A549 (cell line): ENCODE measurements around the gene PTPRN2. TPM values are rescaled to one million over a fixed set of nuclear protein-coding genes. Genes with fewer than 3 reads are reported as not detected.

Source experiments
- ATAC-seq, 2 experiments: fragments of 200-7000 bp in 1 of 2; fragments of >200 bp in 1 of 2; cut with Nextera tagmentation in 1 of 2; cut with Tn5 transposase in 1 of 2; 3 replicates each; pipeline versions ENCODE4 v1.8.0 to v1.9.1; 2018 to 2020; ENCODE audit warnings: mild to moderate bottlenecking in 1 of 2, moderate library complexity in 1 of 2
- CTCF ChIA-PET: fragments of 300-600 bp; sonication (Branson Sonifier 250); formaldehyde crosslinking; extraction: SDS; loops from one replicate; lab custom pipeline; 2021; ENCODE audit warnings: antibody characterized with exemption, inconsistent platforms; lab: Yijun Ruan, JAX
- POLR2A ChIA-PET: fragments of 350-600 bp; formaldehyde crosslinking; extraction: SDS; loops from one replicate; lab custom pipeline; 2021; ENCODE audit warnings: antibody characterized with exemption, inconsistent platforms; lab: Yijun Ruan, JAX
- DNase-seq, 2 experiments: peaks; one replicate each; pipeline versions ENCODE4 v3.0.0 to v3.0.0-alpha.2; 2011 to 2016; ENCODE audit warnings: low read depth in 1 of 2, low spot score in 1 of 2
- FAIRE-seq: peaks from 2 replicates; lab custom pipeline; 2011; peaks lifted over from hg19 to GRCh38; lab: Jason Lieb, UNC
- H3K27ac ChIP-seq, 2 experiments: fragments of >200 bp; sonication (Bioruptor Twin); formaldehyde crosslinking; 3 replicates each; pipeline ENCODE4 v1.5.1; 2016 to 2017
- H3K4me1 ChIP-seq: fragments of >200 bp; sonication (Bioruptor Twin); formaldehyde crosslinking; 3 replicates; pipeline ENCODE4 v1.6.1; 2016
- H3K4me2 ChIP-seq: fragments of >200 bp; sonication (Bioruptor Twin); formaldehyde crosslinking; 3 replicates; pipeline ENCODE4 v1.6.1; 2016
- H3K4me3 ChIP-seq: fragments of >200 bp; sonication (Bioruptor Twin); formaldehyde crosslinking; 3 replicates; pipeline ENCODE4 v1.5.1; 2016
- H3K9me3 ChIP-seq: fragments of >200 bp; sonication (Bioruptor Twin); formaldehyde crosslinking; 3 replicates; pipeline ENCODE4 v1.6.1; 2016
- CHD2 ChIP-seq: fragments of 150-350 bp; IDR thresholded peaks from 2 replicates; pipeline ENCODE4 v1.6.1; 2014; ENCODE audit warnings: low read length; ENCODE audit not compliant: partially characterized antibody
- EHF ChIP-seq: fragments of 250-450 bp; sonication (Bioruptor Pico); IDR thresholded peaks from 2 replicates; pipeline ENCODE4 v1.5.0; 2020; ENCODE audit warnings: mild to moderate bottlenecking
- GATA3 ChIP-seq: IDR thresholded peaks from 2 replicates; pipeline ENCODE4 v1.6.1; 2012; ENCODE audit warnings: borderline replicate concordance
- HDAC2 ChIP-seq: fragments of 200-600 bp; sonication (generic); IDR thresholded peaks from 2 replicates; pipeline ENCODE4 v1.6.1; 2016
- HEYL ChIP-seq: fragments of 250-450 bp; sonication (Bioruptor Pico); IDR thresholded peaks from 2 replicates; pipeline ENCODE4 v1.8.0; 2021; ENCODE audit warnings: mild to moderate bottlenecking, moderate library complexity
- HOXA7 ChIP-seq: fragments of 250-450 bp; sonication (Bioruptor Pico); IDR thresholded peaks from 2 replicates; pipeline ENCODE4 v1.5.0; 2020; ENCODE audit warnings: mild to moderate bottlenecking, moderate library complexity
- HOXB13 ChIP-seq: fragments of 250-450 bp; sonication (Bioruptor Pico); IDR thresholded peaks from 2 replicates; pipeline ENCODE4 v1.5.0; 2020; ENCODE audit warnings: low read depth, mild to moderate bottlenecking, moderate library complexity
- HOXB5 ChIP-seq: fragments of 250-450 bp; sonication (Bioruptor Pico); IDR thresholded peaks from 2 replicates; pipeline ENCODE4 v1.5.0; 2020; ENCODE audit warnings: mild to moderate bottlenecking, moderate library complexity
- KDM1A ChIP-seq: fragments of 200-600 bp; sonication (generic); IDR thresholded peaks from 2 replicates; pipeline ENCODE4 v1.6.1; 2016; ENCODE audit warnings: low read depth, mild to moderate bottlenecking
- MAFK ChIP-seq: fragments of 450-650 bp; IDR thresholded peaks from 2 replicates; pipeline ENCODE4 v1.6.1; 2014; ENCODE audit not compliant: partially characterized antibody
- MAX ChIP-seq: IDR thresholded peaks from 2 replicates; pipeline ENCODE4 v1.6.1; 2012
- NFE2L2 ChIP-seq: fragments of 150-350 bp; conservative IDR thresholded peaks from 2 replicates; pipeline ENCODE4 v1.6.1; 2014; ENCODE audit warnings: low read length
- NR3C1 ChIP-seq: fragments of >200 bp; sonication (Bioruptor Twin); formaldehyde crosslinking; IDR thresholded peaks from 3 replicates; pipeline ENCODE4 v1.6.1; 2017
- RARB ChIP-seq: fragments of 250-450 bp; sonication (Bioruptor Pico); IDR thresholded peaks from 2 replicates; pipeline ENCODE4 v1.8.0; 2021; ENCODE audit warnings: mild to moderate bottlenecking, moderate library complexity
- REST ChIP-seq: fragments of 200-600 bp; sonication (generic); IDR thresholded peaks from 2 replicates; pipeline ENCODE4 v1.6.1; 2016; ENCODE audit warnings: antibody characterized with exemption, mild to moderate bottlenecking, moderate library complexity
- RFX5 ChIP-seq: fragments of 450-650 bp; IDR thresholded peaks from 2 replicates; pipeline ENCODE4 v1.7.1; 2014; ENCODE audit warnings: antibody characterized with exemption, mild to moderate bottlenecking, moderate library complexity
- RNF2 ChIP-seq: fragments of 200-600 bp; sonication (generic); IDR thresholded peaks from 2 replicates; pipeline ENCODE4 v1.6.1; 2016; ENCODE audit warnings: low read depth, mild to moderate bottlenecking, antibody characterized with exemption, moderate library complexity, borderline replicate concordance
- TP53 ChIP-seq: fragments of 250-450 bp; sonication (Bioruptor Pico); IDR thresholded peaks from 2 replicates; pipeline ENCODE4 v1.5.0; 2021; ENCODE audit warnings: mild to moderate bottlenecking, moderate library complexity
- ZFP36 ChIP-seq: fragments of 450-650 bp; IDR thresholded peaks from 2 replicates; pipeline ENCODE4 v1.6.1; 2014; ENCODE audit warnings: borderline replicate concordance; ENCODE audit not compliant: partially characterized antibody
- WGBS: methylation state at CpG from one replicate; pipeline ENCODE4 v1.1.6; 2017; ENCODE audit errors: missing lambda C conversion rate; 5-methylcytosine and 5-hydroxymethylcytosine counted together
- polyA plus RNA-seq, 4 experiments: library from polyadenylated mRNA; depleted of rRNA in 3 of 4; stranded (reverse); fragments of >200 nt; fragmentation: RNase III in 1 of 4; extraction: RNeasy Plus Mini Kit Qiagen cat#74134 plus additional on column Dnase treatment in 1 of 4; gene quantifications; 2 replicates in 3 of 4; 3 replicates in 1 of 4; pipeline ENCODE4 v1.2.3, GENCODE V29; 2011 to 2017
- TF ChIP-seq, protein P1 (sequence below): fragments of >200 bp; sonication (Bioruptor Twin); formaldehyde crosslinking; IDR thresholded peaks from 2 replicates; pipeline ENCODE4 v1.6.1; 2016
- TF ChIP-seq, protein P2 (sequence below): fragments of 450-650 bp; IDR thresholded peaks from 2 replicates; pipeline ENCODE4 v1.6.1; 2014; ENCODE audit warnings: antibody characterized with exemption

PTPRN2 gene
- polyA plus RNA-seq, 2 of the 4 experiments (the other 2 are of a cell fraction), result 0.41 to 1.2 TPM

DNA sequence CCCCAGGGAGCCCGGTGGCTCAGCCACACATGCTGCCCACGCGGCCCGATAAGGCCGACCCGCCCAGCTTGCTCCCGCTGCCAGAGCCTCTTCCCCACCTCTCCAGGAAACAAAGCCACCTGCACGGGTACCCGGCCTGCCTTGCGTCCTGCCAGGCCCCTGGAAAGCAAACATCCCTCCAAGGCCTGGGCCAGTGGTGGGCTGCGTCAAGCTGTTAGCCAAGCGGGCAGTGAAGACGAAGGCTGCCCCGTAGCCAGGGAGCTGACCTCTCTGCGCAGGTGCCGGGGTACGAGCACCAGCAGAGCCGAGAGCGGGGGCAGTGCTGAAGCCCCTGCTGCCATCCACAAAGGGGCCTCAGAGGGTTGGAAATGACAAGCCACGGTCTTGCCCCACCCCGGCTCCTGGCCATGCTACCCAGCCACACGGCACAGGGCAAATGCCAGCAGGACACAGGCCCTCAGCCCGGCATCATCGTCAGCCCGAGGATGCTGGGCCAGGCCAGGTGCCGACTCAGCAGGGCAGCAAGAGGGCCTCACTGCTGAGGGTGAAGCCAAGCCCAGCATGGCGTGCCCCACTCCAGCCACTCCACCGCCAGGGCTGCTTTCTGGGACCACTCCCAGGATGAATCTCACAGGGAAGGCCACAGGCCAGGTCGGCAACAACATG, 140.0 kb downstream of the PTPRN2 start:
- Histone ChIP-seq H3K9me3 (no peaks in the 10 kb centered on the region), H3K4me2 (no peak overlapping the region), H3K4me1 (no peaks in the 10 kb centered on the region), H3K27ac (no peak overlapping the region), H3K4me3 (no peak overlapping the region)
- ATAC-seq (no peak), DNase-seq (no peak), FAIRE-seq (no peak)
- TF ChIP-seq RNF2 (no peak), HDAC2 (no peak)
- 83% methylated on average over 20 of the region's 29 CpGs for WGBS
- ChIA-PET POLR2A (no interaction called here), CTCF (interaction anchor here (0.9 to 1.0 kb wide), 2 partner anchors 12 to 83 kb away, joined by 3 read pairs; no protein-coding TSS in a partner anchor)

GRCh38 chr7:158447151-158447505, 140.5 kb downstream of the PTPRN2 start:
- Histone ChIP-seq H3K4me2 (no peak overlapping the region), H3K9me3 (no peaks in the 10 kb centered on the region)
- POLR2A ChIA-PET, result no interaction called here

GRCh38 chr7:158446706-158447105, 140.9 kb downstream of the PTPRN2 start:
- no peak overlapping the region for H3K4me3 ChIP-seq
- ChIA-PET POLR2A (no interaction called here), CTCF (interaction anchor here (1.0 kb wide), 1 partner anchor 13 kb away, joined by 3 read pairs; no protein-coding TSS in a partner anchor)
- H3K9me3 ChIP-seq, result no peaks in the 10 kb centered on the region
- WGBS, result 80% methylated on average over 12 of the region's 12 CpGs
- no peak for ATAC-seq
- H3K4me2 ChIP-seq, result no peak overlapping the region
- TF ChIP-seq CHD2 (no peak), HOXB13 (no peak), REST (no peak), TP53 (no peak), EHF (no peak), NR3C1 (no peak), HEYL (CRISPR knock-in tag) (no peak)
- no peak overlapping the region for H3K27ac ChIP-seq
- no peak for FAIRE-seq
- H3K4me1 ChIP-seq, result no peaks in the 10 kb centered on the region
- no peak for DNase-seq

More at GRCh38 chr7:158447151-158447505, 140.5 kb downstream of the PTPRN2 start:
- WGBS, result 96% methylated on average over 6 of the region's 6 CpGs
- DNase-seq, result no peak
- no peaks in the 10 kb centered on the region for H3K4me1 ChIP-seq
- no peak for FAIRE-seq
- no peak for ATAC-seq
- H3K4me3 ChIP-seq, result no peak overlapping the region
- no peak overlapping the region for H3K27ac ChIP-seq
- CTCF ChIA-PET, result interaction anchor here (1.0 kb wide), 1 partner anchor 13 kb away, joined by 3 read pairs; no protein-coding TSS in a partner anchor
- no peak for TF ChIP-seq ZFP36
- TF ChIP-seq MAX, result no peak
- no peak for TF ChIP-seq KDM1A
- TF ChIP-seq, protein P1, sequence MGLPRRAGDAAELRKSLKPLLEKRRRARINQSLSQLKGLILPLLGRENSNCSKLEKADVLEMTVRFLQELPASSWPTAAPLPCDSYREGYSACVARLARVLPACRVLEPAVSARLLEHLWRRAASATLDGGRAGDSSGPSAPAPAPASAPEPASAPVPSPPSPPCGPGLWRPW, result no peak
- TF ChIP-seq CHD2, result no peak
- TF ChIP-seq GATA3, result no peak
- TF ChIP-seq NFE2L2, result no peak
- TF ChIP-seq, protein P2, sequence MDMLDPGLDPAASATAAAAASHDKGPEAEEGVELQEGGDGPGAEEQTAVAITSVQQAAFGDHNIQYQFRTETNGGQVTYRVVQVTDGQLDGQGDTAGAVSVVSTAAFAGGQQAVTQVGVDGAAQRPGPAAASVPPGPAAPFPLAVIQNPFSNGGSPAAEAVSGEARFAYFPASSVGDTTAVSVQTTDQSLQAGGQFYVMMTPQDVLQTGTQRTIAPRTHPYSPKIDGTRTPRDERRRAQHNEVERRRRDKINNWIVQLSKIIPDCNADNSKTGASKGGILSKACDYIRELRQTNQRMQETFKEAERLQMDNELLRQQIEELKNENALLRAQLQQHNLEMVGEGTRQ, result no peak
- no peak for TF ChIP-seq RFX5
- TF ChIP-seq MAFK, result no peak
- no peak for TF ChIP-seq RARB (CRISPR knock-in tag)
- TF ChIP-seq HDAC2, result no peak
- no peak for TF ChIP-seq HOXA7 (CRISPR knock-in tag)
- no peak for TF ChIP-seq HOXB5 (CRISPR knock-in tag)
- TF ChIP-seq, all 56 proteins: peak for 0
